NOMO-1 (cell line): ENCODE results near the gene ARNT2.

Source experiments
- DNase-seq, 2 experiments: peaks; one replicate each; lab custom pipeline; 2025; ENCODE audit not compliant: unreplicated experiment in 2 of 2; lab: John Stamatoyannopoulos, UW

The ARNT2 gene

DNA sequence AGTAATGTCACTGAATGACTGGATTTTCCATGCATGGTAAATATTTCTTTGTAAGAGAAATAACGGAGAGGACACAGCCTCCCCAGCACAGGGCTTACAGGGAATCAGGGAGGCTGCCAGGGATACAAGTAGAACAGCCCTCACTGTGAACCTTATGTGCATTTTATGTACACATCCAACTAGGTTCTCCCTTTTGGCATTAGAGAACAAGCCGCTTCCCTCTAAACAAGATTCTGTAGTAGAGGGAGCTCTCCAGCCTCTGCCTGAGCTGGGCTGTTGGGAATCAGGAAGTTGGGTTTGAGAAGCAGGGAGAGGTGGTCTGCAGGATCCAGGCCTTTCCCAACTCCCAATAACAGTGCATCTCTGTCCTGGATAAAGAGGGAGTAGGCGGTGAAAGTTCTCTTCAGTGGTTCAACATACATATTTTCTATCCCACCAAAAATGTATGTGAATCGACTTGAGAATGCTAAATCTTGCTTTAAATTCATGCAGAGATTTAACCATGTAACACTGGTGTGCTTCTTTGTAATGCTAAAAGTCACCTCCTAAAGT lies 83.7 kb downstream of the ARNT2 start:
- DNase-seq, result no peak

DNA sequence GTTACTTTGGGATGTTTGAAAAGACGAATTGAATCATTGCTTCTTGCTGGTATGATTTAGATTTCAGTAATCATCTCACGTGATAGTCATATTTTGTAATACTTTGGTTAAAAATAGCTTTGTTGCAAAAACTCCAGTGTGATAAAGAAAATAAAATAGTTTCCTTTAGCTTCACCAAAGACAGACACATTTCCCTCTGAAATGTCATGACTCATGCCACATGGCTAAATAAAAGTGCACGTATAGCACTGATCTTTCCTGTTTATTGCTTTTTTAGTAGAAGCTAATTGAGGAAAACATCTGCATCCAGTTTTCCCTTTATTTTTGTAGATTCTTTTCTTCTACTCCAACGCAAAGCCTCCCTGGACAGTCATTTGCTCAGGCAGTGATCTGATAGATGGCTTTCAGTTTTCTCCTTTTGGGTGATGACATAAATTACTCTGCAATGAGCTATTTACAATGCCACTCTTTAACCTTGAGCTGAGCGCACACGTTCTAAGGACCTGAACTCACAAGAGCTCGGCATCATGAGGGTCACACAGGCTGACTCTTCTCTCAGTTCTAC lies 84.9 kb downstream of the ARNT2 start:
- DNase-seq, result peak; percentile 18 to 57

DNA sequence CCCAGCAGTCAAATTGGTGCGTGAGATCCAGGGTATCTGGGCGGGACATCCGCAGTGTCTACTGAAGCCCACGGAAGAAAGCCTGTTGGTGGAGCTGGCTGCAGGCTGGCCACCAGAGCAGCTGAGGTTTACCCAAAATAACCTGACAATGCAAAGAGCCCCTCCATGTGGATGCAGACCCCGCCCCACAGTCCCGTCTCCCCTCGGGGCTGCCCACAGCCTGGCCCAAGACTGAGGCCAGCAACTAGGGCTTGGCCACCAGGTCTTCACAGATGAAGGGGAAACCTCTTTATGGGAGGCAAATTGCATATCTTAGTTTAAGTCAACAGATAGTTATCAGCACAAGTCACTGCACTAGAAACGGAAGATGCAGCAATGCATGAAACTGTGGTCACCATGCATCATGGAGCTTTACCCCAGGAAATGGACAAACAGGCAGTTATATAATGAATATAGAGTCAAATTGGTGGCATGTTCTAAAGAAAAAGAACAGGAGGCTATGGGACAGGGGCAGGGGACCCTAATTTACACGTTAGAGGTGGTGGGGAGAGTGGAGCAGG lies 86.3 kb downstream of the ARNT2 start:
- no peak for DNase-seq

DNA sequence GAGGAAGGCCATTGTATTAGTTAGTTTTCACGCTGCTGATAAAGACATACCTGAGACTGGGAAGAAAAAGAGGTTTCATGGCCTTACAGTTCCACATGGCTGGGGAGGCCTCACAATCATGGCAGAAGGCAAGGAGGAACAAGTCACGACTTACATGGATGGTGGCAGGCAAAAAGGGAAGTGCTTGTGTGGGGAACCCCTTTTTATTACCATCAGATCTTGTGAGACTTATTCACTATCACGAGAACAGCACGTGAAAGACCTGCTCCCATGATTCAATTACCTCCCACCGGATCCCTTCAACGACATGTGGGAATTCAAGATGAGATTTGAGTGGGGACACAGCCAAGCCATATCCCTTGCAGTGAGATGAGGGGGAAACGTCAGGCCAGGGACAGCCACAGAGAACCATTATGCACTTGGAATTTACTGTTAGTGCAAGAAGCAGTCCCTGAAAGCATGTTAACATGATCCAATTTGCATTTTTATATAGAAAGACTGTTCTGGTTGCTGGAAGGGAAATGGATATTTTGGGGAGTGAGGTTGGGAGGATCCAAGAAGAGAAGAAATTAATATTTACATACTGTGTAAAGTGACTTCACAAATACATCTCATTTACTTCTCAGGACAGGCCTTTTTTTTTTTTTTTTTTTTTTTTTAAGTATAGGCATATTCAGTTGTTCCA lies 87.1 kb downstream of the ARNT2 start:
- DNase-seq, result peak; percentile 2 to 11

DNA sequence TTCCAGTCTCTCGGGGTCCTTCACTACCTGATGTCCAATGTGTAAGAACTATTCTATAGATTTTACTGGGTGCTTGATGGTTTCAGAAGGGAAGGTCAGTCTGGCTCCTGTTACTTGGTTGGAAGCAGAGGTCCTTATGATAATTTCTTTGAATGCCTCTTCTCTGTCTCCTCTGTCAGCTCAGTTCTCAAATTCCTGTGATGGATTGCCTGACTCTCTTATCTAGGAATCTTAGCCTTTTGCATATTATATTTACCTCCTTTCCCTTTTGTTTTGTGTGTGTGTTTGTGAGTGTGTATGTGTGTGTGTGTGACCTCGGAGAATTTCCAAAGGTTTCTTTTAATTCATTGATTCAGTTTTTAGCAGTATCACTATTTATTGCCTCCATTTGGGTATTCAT lies 88.2 kb downstream of the ARNT2 start:
- no peak for DNase-seq

DNA sequence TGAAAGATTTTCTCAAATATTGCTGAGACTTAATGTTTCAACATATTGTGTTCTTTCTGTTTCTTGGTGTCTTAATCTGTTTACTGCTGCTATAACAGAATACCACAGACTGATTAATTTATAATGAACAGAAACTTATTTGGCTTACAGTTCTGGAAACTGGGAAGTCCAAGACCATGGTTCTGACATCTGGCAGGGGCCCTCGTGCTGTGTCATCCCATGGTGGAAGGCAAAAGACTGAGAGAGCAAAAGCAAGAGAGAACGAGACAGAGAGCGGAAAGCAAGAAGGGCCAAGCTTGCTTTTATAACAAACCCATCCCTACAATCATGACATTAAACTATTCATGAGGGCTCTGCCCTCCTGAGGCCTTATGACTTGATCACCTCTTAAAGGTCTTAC lies 88.7 kb downstream of the ARNT2 start:
- no peak for DNase-seq

DNA sequence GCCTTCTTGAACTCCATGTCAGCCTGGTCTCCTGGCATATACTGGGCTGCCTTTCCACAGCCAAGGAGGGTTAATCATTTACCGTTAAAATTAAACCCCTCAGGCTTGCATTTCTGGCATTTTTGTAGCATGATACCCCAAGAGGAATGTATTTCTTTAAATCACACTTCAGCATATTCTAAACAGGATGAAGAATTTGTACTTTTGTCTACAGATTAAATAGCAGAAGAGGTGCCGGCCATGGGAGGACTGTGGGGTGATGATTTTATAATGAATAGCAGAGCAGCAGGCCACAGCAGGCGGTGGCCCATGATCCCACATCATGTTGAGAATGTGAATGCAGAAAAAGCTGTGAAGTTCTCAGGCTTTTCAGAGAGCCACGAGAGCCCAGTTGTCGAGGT lies 90.2 kb downstream of the ARNT2 start:
- DNase-seq, result no peak

DNA sequence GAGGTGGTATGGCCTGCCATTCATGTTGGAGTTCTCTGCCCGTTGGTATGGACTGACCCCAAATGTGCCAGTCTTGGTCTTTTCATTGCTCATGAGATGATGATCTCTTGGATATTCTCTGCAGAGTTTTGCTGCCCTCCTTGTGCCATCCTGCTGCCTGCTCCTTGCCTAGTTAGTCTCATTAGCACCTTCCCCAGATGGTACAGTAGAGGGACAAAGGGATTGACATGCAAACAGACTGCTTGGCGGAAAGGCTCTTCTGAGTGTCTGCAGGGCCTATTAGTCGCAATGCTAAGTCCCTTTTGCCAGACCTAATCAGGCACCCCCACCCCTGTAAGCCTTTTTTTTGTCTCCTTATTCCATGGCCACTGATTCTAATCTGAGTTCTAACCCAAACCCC lies 90.6 kb downstream of the ARNT2 start:
- DNase-seq, result no peak

DNA sequence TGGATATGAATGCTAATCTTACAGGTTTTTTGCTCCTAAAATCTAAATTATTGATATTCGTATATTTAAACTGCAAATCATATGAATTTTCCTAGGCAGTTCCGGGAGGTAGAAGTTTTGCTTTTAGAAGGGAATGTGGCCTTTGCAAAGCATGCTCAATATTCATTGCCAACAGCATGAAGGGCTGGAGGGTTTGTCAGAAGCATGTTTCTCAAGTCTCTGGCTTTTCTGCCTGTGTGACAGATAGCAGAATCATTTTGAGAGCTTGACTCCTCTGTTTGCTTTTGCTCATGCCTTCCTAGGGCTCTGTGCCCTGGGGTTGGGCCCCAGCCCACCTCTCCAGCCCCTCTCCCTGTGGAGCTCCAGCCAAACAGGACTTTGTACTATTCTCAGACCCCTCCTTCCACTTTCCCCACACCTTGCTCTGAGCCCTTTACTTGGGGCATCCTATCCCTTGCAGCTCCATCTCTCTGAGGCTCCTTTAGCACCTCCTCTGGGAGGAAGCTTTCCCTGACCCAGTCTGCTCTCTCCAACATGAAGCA lies 91.3 kb downstream of the ARNT2 start:
- no peak for DNase-seq

DNA sequence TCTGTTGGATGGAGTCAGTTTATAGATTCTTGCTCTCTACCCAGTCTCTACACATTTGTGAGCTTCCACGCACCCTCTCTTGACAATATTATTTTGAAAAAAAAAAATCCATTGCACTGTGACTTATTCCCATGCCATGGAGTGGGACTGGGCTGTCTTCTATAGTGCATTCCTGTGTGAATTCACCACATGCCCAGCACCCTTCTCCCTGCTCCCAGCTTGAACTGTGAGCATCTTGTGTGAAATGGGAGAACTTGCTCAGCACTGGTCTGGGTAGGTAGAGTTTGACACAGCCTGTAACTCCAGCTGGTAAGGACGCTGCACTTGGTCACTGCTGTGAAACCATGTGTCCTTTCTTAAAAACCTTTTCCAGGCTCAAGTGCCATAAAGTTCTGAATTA lies 91.9 kb downstream of the ARNT2 start:
- no peak for DNase-seq

DNA sequence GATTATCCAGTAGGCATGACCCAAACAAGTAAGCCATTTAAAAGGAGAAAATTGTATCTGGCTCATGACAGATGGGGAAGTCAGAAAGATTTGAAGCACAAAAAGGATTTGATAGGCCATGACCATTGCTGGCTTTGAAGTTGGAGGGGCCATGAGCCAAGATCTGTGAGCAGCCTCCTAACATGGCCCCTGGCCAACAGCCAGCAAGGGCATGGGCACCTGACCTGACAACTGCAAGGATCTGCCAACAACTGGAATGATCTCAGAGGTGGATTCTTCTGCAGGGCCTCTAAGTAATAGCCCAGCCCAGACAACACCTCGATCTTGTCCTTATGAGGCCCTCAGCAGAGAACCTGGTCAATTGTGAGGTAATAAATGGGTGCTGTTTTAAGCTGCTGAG lies 93.0 kb downstream of the ARNT2 start:
- no peak for DNase-seq

DNA sequence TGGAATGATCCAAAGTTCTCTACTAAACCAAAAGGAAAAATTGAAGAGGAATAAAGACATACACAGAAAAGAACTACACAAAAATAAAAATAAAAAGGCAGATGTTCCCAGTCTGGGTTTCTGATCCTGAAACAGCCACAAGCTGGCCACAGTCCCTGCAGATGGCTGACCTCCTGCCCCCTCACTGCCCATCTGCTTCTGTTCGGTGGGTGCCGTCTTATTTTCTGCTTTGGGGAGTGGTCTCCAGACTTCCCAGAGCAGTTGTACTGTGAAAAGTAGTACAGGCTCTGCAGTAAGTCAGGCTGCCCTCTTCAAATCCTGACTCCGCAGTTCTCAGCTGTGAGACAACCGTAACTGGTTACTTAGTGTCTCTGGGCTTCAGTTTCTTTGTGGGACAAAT lies 94.5 kb downstream of the ARNT2 start:
- DNase-seq, result no peak

DNA sequence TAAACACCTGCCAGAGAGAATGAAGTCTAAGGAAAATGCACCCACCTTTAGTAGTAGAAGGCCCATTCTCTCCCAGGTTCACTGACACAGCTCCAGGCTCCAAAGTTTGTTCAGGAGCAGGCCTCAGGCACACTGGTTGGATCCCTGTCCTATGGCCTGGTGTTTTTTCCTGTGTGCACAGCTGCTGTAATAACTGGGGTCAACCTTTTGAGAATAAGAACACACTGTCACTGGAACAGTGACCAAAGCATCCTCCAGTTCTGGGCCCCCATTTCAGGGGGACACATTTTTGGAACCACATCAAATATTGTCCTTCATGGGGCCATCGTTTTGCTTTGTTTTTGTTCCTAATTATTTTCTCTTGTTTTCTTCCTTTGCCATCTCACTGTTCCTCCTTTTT lies 95.8 kb downstream of the ARNT2 start:
- DNase-seq, result no peak

DNA sequence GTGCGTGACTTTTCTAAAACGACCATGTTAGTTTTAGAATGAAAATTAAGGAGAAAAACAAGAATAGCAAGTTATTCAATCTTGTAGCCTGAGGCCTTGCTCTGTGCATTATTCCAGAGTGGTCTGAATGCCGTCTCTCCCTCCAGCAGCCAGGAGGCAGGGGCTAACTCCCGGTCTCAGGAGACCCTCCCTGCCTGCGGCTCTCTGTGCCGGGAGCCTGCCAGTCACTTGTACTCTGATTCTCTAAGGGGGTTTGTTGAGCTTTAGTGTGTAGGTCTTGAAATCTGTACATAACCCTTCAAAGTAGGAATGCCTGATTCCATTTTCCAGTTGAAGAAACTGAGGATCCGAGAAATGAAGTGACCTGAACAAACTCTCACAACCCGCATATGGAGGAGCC lies 97.3 kb downstream of the ARNT2 start:
- no peak for DNase-seq

DNA sequence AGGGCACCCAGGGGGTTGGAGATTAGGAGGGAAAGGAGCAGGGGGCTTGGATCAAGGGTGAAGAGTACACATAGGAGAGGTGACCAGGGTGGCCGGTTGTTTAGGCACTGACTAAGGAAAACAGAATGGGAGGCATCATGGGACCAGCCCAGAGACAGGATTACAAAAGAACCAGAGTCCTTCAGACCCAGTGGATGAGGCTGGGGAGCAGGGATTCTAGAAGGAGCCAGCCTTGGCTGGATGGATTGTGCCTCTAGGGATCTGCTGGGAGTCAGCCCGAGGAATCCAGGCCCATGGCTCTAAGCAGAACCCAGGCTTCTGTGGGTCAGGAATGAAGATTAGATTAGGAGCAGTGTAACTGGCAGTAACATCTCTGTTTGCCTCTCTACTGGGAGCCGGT lies 98.6 kb downstream of the ARNT2 start:
- no peak for DNase-seq

DNA sequence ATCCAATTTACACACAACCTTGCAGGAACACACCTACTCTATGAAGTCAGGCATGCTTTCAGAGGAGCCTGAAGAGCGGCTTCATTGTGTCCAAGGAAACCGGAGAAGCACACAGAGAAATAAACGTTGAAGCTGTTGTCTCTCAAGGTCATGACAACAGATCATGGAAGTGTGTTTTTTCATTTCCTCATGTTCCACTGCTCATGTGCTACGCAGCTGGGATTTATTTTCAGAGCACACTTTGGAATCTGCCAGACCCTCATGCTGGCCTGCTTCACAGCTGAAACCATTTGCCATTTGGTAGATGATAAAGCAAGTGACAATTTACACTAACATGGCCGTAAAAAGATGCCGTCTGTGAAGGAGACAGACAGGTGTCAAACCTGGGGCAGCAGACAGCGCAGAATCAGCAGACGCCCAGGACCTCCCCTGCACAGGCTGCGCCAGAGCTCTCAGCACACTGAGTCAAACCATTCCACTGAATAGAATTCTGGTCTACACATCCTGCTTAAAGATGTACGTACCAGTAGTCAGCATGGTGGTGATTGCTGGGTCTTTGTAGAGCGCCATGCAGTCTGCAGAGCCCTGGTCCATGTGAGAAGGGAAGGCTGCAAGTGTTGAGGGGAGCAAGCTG lies 99.3 kb downstream of the ARNT2 start:
- no peak for DNase-seq

DNA sequence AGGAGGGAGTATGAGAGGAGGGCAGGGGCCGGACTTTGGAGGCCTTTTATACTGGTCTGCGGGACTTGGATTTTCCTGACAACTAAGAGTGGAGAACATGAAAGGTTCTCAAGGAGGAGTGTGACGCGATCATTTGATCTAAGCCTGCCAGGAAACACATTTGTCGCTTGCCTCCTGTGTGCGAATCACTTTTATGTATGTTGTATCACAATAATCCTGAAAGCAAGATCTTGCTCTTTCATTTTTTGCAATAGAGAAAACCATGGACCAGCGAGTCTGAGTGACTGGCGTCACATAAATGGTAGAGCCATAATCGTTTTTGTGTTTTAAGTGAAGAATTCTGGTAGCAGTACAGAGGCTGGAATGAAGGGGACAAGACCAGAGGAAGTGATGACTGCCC lies 100.7 kb downstream of the ARNT2 start:
- DNase-seq, result no peak

DNA sequence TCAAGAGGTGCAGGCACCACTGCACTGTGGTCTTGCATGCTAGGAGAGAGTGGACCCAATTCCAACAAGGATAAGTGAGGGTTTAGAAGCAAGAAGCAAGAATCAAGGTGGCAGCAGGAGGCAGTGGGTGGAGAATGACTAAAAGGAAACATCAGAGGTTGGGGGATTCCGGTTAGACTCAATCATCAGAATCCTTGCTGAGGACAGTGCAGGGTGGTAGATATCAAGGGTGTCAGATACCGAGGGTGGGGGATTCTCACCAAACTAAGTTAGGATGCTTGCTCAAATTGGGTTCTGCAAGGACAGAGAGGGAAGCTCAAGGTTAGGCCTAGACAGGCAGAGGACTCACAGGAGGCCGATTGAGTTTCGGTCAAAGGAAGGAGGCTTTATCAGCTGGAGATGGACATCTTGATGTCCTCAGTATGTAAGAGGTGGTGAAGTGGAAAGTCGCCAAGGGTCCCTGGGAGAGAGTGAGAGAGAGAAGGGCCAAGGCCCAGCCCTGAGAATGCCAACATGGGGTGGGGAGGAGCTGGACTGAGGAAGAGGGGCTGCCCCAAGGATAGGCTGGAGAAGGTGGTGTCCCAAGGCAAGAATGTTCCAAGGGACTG lies 102.2 kb downstream of the ARNT2 start:
- DNase-seq, result no peak

DNA sequence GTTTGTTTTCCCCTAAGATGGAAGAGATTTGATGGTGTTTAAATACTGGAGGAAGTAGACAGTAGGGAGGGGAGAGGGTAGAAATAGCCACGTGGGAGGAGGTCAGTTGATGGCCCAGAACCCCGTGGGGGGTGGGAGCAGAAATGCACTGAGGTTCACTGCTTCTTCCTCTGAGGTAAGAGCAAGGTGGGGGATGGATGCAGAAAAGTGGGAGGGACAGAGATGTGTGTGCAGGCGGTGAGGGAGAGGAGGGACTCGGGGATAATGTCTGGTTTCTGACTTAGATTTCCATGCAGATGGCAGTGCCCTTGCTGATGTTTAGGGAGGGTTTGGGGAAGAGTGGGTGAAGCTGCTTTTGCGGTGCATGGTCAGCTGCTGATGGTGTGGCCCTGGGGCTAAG lies 102.9 kb downstream of the ARNT2 start:
- DNase-seq, result no peak

DNA sequence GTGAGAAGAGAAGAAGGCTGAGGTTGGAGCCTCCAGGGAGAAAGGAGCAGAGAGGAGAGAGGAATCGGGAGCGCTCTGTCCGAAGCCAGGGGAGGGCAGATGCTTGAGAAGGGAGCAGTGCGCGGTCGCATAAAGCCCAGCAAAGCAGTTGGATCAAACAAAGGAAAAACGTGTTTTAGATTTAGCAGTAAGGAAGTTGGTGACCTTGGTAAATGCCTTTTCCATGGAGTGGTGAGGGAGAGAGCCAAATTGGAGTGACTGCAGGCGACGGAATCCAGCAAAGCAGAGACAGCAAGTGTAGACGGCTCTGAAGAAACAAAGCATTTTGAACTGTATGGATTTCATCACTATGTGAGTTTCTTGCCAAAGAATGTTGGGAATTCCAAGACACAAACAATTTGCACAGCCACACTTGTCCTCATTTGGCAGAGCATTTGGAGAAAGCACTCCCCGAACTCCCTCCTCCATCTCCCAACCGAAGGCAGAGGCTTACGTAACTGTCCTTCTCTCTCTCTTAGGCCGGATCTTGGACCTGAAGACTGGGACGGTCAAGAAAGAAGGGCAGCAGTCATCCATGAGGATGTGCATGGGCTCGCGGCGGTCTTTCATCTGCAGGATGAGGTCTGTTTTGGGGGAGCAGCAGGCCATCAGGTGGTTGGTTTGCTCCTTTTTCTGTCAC lies 103.6 kb downstream of the ARNT2 start:
- DNase-seq, result no peak

DNA sequence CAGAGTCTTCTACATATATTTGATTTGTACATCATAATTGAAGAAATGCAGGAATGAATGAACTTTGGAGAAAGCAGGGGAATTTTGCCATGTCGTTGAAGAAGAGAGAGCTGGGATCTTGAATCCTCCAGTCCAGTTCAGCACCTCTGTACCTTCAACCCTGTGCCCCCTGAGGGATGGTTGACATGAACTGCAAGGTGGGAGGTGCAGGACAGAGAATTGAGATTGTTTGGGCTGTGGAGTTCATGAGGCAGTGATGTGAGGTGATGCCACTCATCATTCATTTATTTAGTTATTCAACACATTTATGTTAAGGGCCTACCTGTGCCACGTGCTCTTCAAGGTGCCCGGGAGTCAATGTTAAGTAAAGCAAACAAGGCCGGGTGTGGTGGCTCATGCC lies 104.6 kb downstream of the ARNT2 start:
- DNase-seq, result no peak
